A172 (cell line): Measurements from ENCODE around the gene MICU1. TPM values are rescaled to one million over a fixed set of nuclear protein-coding genes. Genes with fewer than 3 reads are reported as not detected.
"Not testable (repeated sequence)": the region's sequence is repeated elsewhere in the genome, so short reads cannot be mapped to it uniquely, and the experiment has no call there.

Experiments used
- DNase-seq: peaks from one replicate; pipeline ENCODE4 v3.0.0-alpha.2; 2015; ENCODE audit warnings: low spot score
- total RNA-seq: library from RNA; depleted of rRNA; stranded (reverse); fragments of >200 nt; shearing (Covaris generic); gene quantifications from 2 replicates; pipeline ENCODE4 v1.2.3, GENCODE V29; 2014

Gene MICU1
- total RNA-seq, 1 experiment from 2014 or later: 85.2 TPM

DNA sequence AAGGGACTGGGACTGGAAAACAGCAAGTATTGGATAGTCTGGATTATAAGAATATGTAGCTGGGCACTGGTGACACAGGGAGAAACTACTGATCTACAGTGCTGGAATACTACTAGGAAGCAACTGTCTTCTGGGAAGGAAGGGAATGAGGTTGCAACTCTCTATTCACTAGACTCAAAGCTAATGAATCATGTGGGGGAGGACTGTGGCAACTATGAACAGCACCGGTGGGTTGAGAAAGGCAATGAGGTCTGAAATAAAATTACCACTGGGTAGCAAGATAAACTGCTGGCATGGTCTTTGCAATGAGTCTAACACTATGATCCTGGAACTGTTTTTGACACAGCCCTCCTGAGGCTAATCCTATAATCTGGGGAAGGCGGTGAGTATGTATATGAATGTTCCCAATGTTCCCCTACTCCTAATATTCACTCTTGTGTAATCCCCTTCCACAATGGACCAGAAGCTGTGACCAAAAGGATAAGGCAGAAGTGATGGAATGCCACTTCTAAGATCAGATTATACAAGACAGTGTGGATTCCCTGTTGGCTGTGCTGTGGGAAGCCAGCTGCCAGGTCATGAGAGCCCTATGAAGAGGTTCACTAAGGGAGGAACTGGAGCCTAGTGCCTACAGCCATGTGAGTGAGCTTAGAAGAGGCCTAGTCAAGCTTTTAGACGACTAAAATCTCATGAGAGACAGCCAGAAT is 169.8 kb downstream of the MICU1 start:
- DNase-seq: no peak

- no peak for DNase-seq
Measured at GRCh38 chr10:72449941-72450441, 175.9 kb downstream of the MICU1 start.

DNA sequence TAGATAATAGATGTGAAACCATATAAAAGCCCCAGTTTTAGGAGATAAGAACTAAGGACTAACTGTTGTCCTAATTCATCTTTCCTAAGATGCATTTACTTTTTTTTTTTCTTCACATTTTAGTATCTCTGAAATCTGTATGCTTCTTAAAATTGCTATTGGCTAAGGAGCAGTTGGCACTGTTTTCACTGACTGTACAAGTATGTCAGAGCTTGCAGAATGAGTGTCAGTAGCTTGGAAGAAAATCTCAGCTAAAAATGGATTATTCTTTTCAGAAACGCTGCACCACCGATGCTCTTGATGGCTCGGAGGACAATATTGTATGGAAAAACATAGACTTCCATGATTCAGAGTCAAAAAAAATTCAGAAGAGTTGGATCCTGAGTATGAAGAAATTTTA is 180.0 kb downstream of the MICU1 start:
- no peak for DNase-seq

- not testable (repeated sequence) for DNase-seq
Measured at GRCh38 chr10:72442969-72443368, 182.9 kb downstream of the MICU1 start.

DNA sequence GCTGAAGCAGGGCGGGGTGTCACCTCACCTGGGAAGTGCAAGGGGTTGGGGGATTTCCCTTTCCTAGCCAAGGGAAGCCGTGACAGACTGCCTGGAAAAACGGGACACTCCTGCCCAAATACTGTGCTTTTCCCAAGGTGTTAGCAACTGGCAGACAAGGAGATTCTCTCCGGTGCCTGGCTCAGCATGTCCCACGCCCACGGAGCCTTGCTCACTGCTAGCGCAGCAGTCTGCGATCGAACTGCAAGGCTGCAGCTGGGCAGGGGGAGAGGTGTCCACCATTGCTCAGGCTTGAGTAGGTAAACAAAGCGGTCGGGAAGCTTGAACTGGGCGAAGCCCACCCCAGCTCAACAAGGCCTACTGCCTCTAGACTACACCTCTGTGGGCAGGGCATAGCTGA is 190.3 kb downstream of the MICU1 start:
- no peak for DNase-seq

DNA sequence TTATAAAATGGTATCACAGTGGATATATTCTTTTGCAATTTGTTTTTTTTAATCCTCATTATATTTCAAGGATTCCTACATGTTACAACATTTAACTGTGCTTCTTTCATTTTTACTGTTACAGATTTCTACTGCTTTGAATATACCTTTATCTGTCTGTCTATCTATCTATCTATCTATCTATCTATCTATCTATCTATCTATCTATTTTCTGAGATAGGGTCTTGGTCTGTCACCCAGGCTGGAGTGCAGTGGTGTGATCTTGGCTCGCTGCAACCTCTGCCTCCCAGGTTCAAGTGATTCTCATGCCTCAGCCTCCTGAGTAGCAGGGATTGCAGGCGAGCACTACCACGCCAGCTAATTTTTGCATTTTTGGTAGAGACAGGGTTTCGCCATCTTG is 194.9 kb downstream of the MICU1 start:
- DNase-seq: not testable (repeated sequence)

DNA sequence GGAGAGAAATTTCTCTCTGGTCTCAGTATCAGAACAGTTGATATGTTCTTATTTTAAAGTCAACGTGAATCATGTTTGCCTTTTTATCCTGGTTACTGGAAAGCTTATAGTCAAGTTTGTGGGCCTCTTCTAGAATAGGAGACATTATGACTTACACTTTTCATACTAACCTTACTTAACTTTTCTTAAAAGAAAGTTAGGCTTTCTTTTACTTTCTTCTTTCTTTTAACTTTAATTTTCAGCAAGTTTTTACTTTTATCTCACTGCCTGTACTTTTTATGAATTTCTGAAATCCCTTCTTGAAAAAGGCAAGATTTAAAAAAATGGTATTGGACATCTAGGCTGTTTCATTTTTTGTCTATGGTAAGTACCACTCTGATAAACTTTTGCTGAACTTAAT is 195.9 kb downstream of the MICU1 start:
- DNase-seq: no peak

- no peak for DNase-seq
Measured at GRCh38 chr10:72426986-72427385, 198.9 kb downstream of the MICU1 start.

- DNase-seq: no peak
Measured at GRCh38 chr10:72425133-72425532, 200.7 kb downstream of the MICU1 start.

DNA sequence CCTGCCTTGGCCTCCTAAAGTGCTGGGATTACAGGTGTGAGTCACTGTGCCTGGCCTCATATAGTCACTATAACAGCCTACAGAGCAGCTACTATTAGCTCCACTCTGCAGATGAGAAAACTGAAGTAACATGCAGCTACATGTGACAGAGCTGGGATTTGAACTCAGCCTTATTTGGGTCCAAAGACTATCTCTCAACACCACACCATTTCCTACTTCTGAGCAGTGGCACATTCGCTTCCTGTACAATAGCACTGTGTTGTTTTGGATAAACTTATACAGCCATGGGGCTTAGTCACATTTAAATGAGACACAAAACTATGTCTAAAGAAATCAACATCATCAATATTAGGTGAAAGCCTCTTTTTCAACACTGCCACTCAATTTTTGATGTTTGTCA is 201.3 kb downstream of the MICU1 start:
- DNase-seq: no peak

- DNase-seq: no peak
Measured at GRCh38 chr10:72423426-72423825, 202.5 kb downstream of the MICU1 start.

DNA sequence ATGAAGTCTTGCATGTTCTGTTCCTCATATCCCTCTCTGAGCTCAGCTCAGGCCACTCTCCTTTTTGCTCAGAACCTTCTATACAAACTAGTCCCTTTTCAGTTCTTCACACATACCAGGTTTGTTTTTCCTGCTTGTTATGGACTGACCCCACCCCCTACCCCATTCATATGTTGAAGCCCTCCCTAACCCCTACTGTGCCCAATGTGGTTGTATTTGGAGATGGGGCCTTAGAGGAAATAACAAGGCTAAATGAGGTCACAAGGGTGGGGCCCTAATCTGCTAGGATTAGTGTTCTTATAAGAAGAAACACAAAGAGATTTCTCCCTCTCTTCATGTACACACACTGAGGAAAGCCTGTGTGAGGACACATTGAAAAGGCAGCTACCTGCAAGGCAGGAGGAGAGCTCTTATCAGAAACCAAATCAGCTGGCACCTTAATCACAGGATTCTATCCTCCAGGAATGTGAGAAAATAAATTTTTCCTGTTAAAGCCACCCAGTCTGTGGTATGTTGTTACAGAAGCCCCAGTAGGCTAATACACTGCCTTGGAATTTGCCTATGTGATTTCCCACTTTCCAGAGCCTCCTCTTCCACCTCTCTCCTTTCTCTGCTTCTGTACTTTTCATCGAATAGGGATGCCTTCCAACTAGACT is 203.9 kb downstream of the MICU1 start:
- DNase-seq: no peak

- DNase-seq: no peak
Measured at GRCh38 chr10:72419241-72419640, 206.6 kb downstream of the MICU1 start.

- DNase-seq: no peak
Measured at GRCh38 chr10:72418679-72419078, 207.2 kb downstream of the MICU1 start.

DNA sequence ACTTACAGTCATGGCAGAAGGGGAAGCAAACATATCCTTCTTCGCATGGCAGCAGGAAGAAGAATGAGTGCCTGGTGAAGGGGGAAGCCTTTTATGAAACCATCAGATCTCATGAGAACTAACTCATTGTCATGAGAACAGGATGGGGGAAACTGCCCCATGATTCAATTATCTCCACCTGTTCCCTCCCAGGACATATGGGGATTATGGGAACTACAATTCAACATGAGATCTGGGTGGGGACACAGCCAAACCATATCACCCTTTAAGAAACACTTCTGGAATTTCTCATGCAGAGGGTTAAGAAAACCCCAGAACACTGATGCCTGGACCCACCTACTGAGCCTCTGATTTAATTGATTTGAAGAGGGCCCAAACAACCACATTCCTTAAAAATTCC is 207.9 kb downstream of the MICU1 start:
- no peak for DNase-seq

DNA sequence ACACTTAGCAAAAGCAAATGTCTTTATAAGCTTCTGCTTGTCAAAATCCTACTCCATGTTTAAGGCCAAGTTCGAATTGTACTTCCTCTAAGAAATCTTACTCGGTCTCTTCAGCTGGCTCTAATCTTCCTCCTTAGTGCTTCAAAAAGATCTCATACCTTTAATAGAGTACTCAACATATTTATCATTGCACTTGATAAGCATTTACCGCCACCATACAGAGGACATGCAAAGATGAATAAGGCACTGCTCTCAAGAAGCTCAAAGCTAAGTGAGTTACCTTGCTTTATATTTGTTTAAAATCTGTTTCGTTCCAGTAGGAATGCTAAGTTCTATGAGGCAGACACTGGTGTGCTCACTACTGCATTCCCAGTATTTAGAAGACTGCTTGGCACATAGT is 209.2 kb downstream of the MICU1 start:
- DNase-seq: no peak

DNA sequence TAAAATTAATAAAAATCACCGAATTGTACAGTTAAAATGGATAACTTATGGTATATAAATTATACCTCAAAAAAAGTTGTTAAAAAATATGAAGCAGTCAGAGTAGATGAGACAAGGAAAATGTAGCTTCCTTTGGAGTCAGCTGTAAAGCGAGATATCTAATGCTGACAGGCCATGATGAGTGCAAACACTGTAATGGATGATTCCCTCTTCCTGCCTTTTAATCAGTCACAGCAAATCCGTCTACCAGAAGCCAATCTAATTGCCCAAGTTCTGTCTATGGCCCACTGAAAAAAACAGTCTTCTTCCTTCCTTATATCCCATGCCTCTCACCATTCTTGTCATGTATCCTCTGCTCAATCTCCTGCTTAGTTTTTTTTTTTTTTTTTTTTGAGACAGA is 211.2 kb downstream of the MICU1 start:
- no peak for DNase-seq

GRCh38 chr10:72409167-72409566 is 216.7 kb downstream of the MICU1 start:
- DNase-seq: no peak

- no peak for DNase-seq
Measured at GRCh38 chr10:72407927-72408600, 217.8 kb downstream of the MICU1 start.

GRCh38 chr10:72407471-72407870 is 218.4 kb downstream of the MICU1 start:
- no peak for DNase-seq

DNA sequence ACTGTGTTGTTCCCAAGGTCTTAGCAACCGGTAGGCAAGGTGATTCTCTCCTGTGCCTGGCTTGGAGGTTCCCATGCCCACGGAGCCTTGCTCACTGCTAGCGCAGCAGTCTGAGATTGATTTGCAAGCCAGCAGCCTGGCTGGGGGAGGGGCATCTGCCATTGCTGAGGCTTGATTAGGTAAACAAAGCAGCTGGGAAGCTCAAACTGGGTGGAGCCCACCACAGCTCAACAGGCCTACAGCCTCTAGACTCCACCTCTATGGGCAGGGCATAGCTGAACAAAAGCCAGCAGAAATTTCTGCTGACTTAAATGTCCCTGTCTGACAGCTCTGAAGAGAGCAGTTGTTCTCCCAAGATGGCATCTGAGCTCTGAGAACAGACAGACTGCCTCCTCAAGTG is 230.3 kb downstream of the MICU1 start:
- not testable (repeated sequence) for DNase-seq

DNA sequence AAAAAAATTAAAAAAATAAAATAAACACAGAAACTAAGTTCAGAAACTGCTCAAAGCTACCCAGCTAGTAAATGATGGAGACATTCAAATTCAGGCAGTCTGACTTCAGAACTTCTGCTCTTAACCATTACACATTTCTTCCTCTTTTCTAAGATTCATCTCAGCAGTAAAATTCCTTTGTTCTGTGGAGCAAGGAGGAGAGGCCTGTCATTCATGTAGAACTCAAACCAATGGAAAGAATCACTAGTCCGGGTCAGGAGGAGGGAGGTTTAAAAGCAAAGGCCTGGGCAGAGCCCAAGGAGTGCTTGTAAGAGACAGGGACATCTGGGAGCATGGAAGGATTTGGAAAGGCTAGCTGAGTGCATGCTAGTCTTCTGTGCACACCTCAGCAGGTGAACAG is 233.3 kb downstream of the MICU1 start:
- DNase-seq: no peak

GRCh38 chr10:72390764-72391163 is 235.1 kb downstream of the MICU1 start:
- no peak for DNase-seq
